Spleen (tissue), 11 donors: Measurements from ENCODE around the gene CLCN7. TPM values are rescaled to one million over a fixed set of nuclear protein-coding genes. Genes with fewer than 3 reads are reported as not detected.

Source experiments
- DNase-seq: peaks from one replicate; pipeline ENCODE4 v3.0.0-alpha.2; 2020
- H3K27ac ChIP-seq, 8 donors: fragments of 200-600 bp; sonication (generic) in 7 of 8; 1 replicate in 4 of 8; 2 replicates in 4 of 8; pipeline versions ENCODE4 v1.5.0 to v1.8.0; 2016 to 2021; ENCODE audit warnings: inconsistent platforms in 4 of 8, mild to moderate bottlenecking in 4 of 8, moderate library complexity in 1 of 8
- H3K27me3 ChIP-seq, 7 donors: fragments of 200-600 bp; sonication (generic) in 6 of 7; replicated peaks in 1 of 7; 1 replicate in 4 of 7; 2 replicates in 3 of 7; pipeline versions ENCODE4 v1.5.0 to v1.8.0; 2016 to 2021; ENCODE audit warnings: inconsistent platforms in 3 of 7, mild to moderate bottlenecking in 1 of 7
- H3K36me3 ChIP-seq, 6 donors: fragments of 200-600 bp; sonication (generic) in 5 of 6; 1 replicate in 4 of 6; 2 replicates in 2 of 6; pipeline versions ENCODE4 v1.5.0 to v1.8.0; 2016 to 2021; ENCODE audit warnings: inconsistent platforms in 2 of 6
- H3K4me1 ChIP-seq, 6 donors: fragments of 200-600 bp; sonication (generic) in 5 of 6; 1 replicate in 3 of 6; 2 replicates in 3 of 6; pipeline versions ENCODE4 v1.5.0 to v1.8.0; 2016 to 2021; ENCODE audit warnings: inconsistent platforms in 3 of 6
- H3K4me3 ChIP-seq, 8 donors: fragments of 200-600 bp; sonication (generic) in 7 of 8; 1 replicate in 4 of 8; 2 replicates in 4 of 8; pipeline versions ENCODE4 v1.5.0 to v1.8.0; 2016 to 2021; ENCODE audit warnings: inconsistent platforms in 4 of 8, mild to moderate bottlenecking in 4 of 8, moderate library complexity in 2 of 8
- H3K9me3 ChIP-seq, 8 donors: fragments of 200-600 bp; sonication (generic) in 7 of 8; 1 replicate in 4 of 8; 2 replicates in 4 of 8; pipeline versions ENCODE4 v1.5.0 to v1.8.0; 2016 to 2021; ENCODE audit warnings: inconsistent platforms in 4 of 8
- CTCF ChIP-seq, 11 experiments: fragments of 200-600 bp in 7 of 11; fragments of 450-650 bp in 4 of 11; sonication (generic) in 4 of 11; IDR thresholded peaks in 8 of 11; conservative IDR thresholded peaks in 3 of 11; 1 replicate in 7 of 11; 2 replicates in 4 of 11; pipeline versions ENCODE4 v1.4.0 to v1.8.0; 2016 to 2021; ENCODE audit warnings: antibody characterized with exemption in 11 of 11, inconsistent platforms in 4 of 11, mild to moderate bottlenecking in 1 of 11
- POLR2A ChIP-seq, 3 donors: fragments of 450-650 bp; IDR thresholded peaks; one replicate each; pipeline ENCODE4 v1.5.1; 2017; ENCODE audit warnings: antibody characterized with exemption in 3 of 3, mild to moderate bottlenecking in 1 of 3
- POLR2AphosphoS5 ChIP-seq, 3 donors: sonication (generic); formaldehyde crosslinking; IDR thresholded peaks; one replicate each; pipeline ENCODE4 v1.5.1; 2017; ENCODE audit warnings: antibody characterized with exemption in 3 of 3
- WGBS, 5 donors: extraction: QIAGEN DNeasy Blood & Tissue Kit in 3 of 5; methylation state at CpG; one replicate each; pipeline versions ENCODE4 v1.1.5 to v1.1.7; 2013 to 2018; 5-methylcytosine and 5-hydroxymethylcytosine counted together
- intact Hi-C: fragments of 100-400 bp; cut with DNase I; formaldehyde crosslinking; loops from one replicate; pipeline ENCODE4 v1.15.0; 2023; ENCODE audit warnings: low total_unique reads
- polyA plus RNA-seq, 3 donors: library from polyadenylated mRNA; stranded (reverse); fragments of 200-250 nt; gene quantifications; one replicate each; pipeline ENCODE4 v1.2.1, GENCODE V29; 2013
- total RNA-seq, 7 donors: library from RNA; depleted of rRNA in 3 of 7; stranded (reverse); fragments of >200 nt in 3 of 7; fragmentation: NEBNext Ultra II Directional in 4 of 7; extraction: Animal tissue kit (Norgen Biotek cat#: 25700) in 4 of 7; gene quantifications; one replicate each; pipeline versions ENCODE4 v1.1.0 to v1.2.1, GENCODE V29; 2016 to 2021
- donor health status: healthy with polysubstance abuse.
- donor health status: DM: no; HTN: no; CAD: no; lungs with moderate emphysema.
- donor health status: DM: no; HTN: no; CAD: no.
- donor health status: Bipolar disorder and iron deficiency.
- donor health status: healthy.
- donor health status: DM: no; HTN: no; CAD: no.
- donor health status: DM: yes; HTN: yes; CAD: no.

The CLCN7 gene
- total and polyA plus RNA-seq, 10 donors, result 43.2 to 146 (median 115) TPM

- no peak for DNase-seq
- 92 to 94% (median 93%) methylated on average over 6 to 10 of the region's 10 CpGs for WGBS, 5 donors
- Histone ChIP-seq H3K4me3 (no peak overlapping the region), H3K9me3 (no peaks in the 10 kb centered on the region), H3K27ac (no peak overlapping the region), H3K4me1 (peaks cover 13 to 67% (median 34%) of the 10 kb centered on the region in 6 donors), H3K27me3 (no peaks in the 10 kb centered on the region), H3K36me3 (no peaks in the 10 kb centered on the region)
- no peak for TF ChIP-seq CTCF (IDR thresholded peaks at IDR 0.05 in 8 of 11, conservative IDR thresholded peaks at IDR 0.05 in 3 of 11)
- TF ChIP-seq POLR2AphosphoS5 (IDR thresholded peaks at IDR 0.05), result no peak
- TF ChIP-seq POLR2A (IDR thresholded peaks at IDR 0.05), result no peak
- intact Hi-C loops, result no loop called here
Observed at GRCh38 chr16:1477033-1477432, 2.2 kb upstream of the CLCN7 start.

- 61 to 68% (median 67%) methylated on average over 15 of the region's 15 CpGs for WGBS, 5 donors
- no peak for DNase-seq
- intact Hi-C loops, result no loop called here
- no peaks in the 10 kb centered on the region for H3K27me3 ChIP-seq
- H3K4me3 ChIP-seq, result peak overlapping the region; percentile 65 to 97 (median 92)
- peaks cover 25 to 67% (median 45%) of the 10 kb centered on the region in 6 donors for H3K4me1 ChIP-seq
- H3K9me3 ChIP-seq, result no peaks in the 10 kb centered on the region
- no peak for TF ChIP-seq POLR2A (IDR thresholded peaks at IDR 0.05)
- TF ChIP-seq POLR2AphosphoS5 (IDR thresholded peaks at IDR 0.05), result no peak
- no peak for TF ChIP-seq CTCF (IDR thresholded peaks at IDR 0.05 in 8 of 11, conservative IDR thresholded peaks at IDR 0.05 in 3 of 11)
- peak overlapping the region; percentile 94 to 98 (median 96) for H3K27ac ChIP-seq
- no peaks in the 10 kb centered on the region for H3K36me3 ChIP-seq
Observed at GRCh38 chr16:1475552-1476114, 805 bp upstream of the CLCN7 start.

- intact Hi-C loops, result no loop called here
- no peaks in the 10 kb centered on the region for H3K36me3 ChIP-seq
- peak; percentile 84 for DNase-seq
- H3K27me3 ChIP-seq, result no peaks in the 10 kb centered on the region
- H3K4me1 ChIP-seq, result peaks cover 30 to 67% (median 55%) of the 10 kb centered on the region in 6 donors
- peak overlapping the region; percentile 94 to 98 (median 96) for H3K27ac ChIP-seq
- WGBS, 5 donors, result 10 to 30% (median 12%) methylated on average over 22 to 57 of the region's 57 CpGs
- peak overlapping the region; percentile 65 to 97 (median 92) for H3K4me3 ChIP-seq
- H3K9me3 ChIP-seq, result no peaks in the 10 kb centered on the region
- TF ChIP-seq POLR2AphosphoS5 (IDR thresholded peaks at IDR 0.05) (no peak), CTCF (IDR thresholded peaks at IDR 0.05 in 8 of 11, conservative IDR thresholded peaks at IDR 0.05 in 3 of 11) (no peak)
Observed at GRCh38 chr16:1474082-1474795, 589 bp downstream of the CLCN7 start.

- no peaks in the 10 kb centered on the region for H3K36me3 ChIP-seq
- H3K27ac ChIP-seq, result no peak overlapping the region
- no peaks in the 10 kb centered on the region for H3K9me3 ChIP-seq
- H3K27me3 ChIP-seq, result no peaks in the 10 kb centered on the region
- peaks cover 30 to 80% (median 58%) of the 10 kb centered on the region in 6 donors for H3K4me1 ChIP-seq
- intact Hi-C loops, result no loop called here
- H3K4me3 ChIP-seq, result no peak overlapping the region
- no peak for DNase-seq
- 67 to 81% (median 76%) methylated on average over 3 of the region's 3 CpGs for WGBS, 5 donors
- TF ChIP-seq POLR2A (IDR thresholded peaks at IDR 0.05), result no peak
- no peak for TF ChIP-seq POLR2AphosphoS5 (IDR thresholded peaks at IDR 0.05)
- TF ChIP-seq CTCF (IDR thresholded peaks at IDR 0.05 in 8 of 11, conservative IDR thresholded peaks at IDR 0.05 in 3 of 11), result no peak
Observed at GRCh38 chr16:1472974-1473373, 1.9 kb downstream of the CLCN7 start.
